Suppressor macrophage treated with lipopolysaccharide for 4 hours (primary cell): ENCODE measurements around the gene TMIGD1.

Experiments used
- DNase-seq: peaks from one replicate; pipeline ENCODE4 v3.0.0-alpha.2; 2020

Gene TMIGD1

GRCh38 chr17:30278032-30278431 is 55.8 kb downstream of the TMIGD1 start:
- DNase-seq = no peak

DNA sequence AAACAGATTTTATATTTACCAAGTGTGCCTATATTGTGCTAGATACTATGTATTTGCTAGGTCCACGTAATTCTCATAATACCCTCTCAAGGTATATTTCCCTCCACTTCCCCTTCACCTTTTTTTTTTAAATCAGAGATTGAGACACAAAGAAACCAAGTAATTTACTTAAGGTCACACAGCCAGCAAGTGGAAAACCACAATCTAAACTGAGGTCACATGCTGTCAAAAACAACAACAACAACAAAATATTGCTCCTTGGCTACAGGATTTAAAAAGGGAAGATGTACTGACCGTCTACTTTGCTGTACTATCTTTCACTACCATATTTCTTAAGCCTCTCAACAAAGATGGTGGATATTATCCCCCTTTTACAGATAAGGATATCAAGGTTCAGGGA is 57.9 kb downstream of the TMIGD1 start:
- DNase-seq = no peak

DNA sequence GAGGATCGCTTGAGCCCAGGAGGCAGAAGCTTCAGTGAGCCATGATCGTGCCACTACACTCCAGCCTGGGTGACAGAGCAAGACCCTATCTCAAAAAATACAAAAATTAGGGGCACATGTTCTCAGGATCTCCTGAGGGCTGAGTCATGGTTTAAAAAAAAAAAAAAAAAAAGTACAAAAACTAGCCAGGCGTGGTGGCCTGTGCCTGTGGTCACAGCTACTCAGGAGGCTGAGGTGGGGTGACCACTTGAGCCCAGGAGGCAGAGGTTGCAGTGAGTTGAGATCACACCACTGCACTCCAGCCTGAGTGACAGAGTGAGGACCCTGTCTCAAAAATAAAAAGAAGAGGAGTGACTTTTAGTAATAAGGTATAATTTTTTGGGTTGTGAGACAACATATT is 59.0 kb downstream of the TMIGD1 start:
- no peak for DNase-seq

- DNase-seq = no peak
Observed at GRCh38 chr17:30273373-30273772, 60.5 kb downstream of the TMIGD1 start.

GRCh38 chr17:30271102-30271501 is 62.8 kb downstream of the TMIGD1 start:
- DNase-seq = no peak

DNA sequence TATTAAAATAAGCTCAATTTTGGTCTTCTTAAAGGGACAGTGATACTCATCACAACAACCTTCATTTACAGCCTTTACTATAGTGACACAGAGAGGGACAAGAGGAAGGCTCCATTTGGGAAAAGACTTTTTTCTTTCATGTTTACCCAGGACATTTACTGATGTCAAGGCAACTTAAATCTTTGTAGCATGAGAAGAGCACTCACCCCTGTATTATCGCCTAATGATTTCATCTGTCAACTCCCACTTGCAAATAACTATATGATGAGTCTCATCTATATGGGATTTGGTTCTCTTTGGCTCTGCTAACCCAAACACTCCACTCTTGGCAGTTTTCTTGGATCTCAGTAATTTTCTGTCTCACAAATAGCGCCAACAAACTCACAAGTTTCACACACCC is 66.2 kb downstream of the TMIGD1 start:
- no peak for DNase-seq
